Stimulated activated CD8-positive, alpha-beta memory T cell treated with anti-CD3 and anti-CD28 coated beads, Interleukin-4, amount 100 ng/mL, for 24 hours (primary cell): Measurements from ENCODE around the gene JAZF1.
"Not testable (repeated sequence)": the region's sequence is repeated elsewhere in the genome, so short reads cannot be mapped to it uniquely, and the experiment has no call there.

Experiments used
- DNase-seq: peaks from one replicate; pipeline ENCODE4 v3.0.0-alpha.2; 2020; ENCODE audit warnings: low read depth

JAZF1 gene

DNA sequence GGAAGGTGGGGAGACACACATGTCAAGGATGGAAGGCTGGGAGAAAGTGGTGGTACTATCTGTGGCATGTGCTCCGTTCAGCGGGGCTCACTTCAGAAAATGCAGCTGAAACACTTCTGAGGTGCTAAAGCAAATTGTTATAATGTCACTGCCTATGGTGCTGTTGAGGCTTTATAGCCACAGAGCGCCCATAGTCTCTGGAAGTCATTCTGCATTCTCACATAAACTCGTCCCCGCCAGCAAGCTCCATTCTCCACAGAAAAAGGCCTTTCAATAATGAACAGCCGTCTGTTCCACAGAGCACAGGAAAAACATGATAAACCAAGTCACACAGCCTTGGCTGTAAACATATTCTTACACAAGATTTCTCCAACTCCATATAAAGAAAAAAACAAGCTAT, 308.7 kb downstream of the JAZF1 start:
- DNase-seq = no peak

DNA sequence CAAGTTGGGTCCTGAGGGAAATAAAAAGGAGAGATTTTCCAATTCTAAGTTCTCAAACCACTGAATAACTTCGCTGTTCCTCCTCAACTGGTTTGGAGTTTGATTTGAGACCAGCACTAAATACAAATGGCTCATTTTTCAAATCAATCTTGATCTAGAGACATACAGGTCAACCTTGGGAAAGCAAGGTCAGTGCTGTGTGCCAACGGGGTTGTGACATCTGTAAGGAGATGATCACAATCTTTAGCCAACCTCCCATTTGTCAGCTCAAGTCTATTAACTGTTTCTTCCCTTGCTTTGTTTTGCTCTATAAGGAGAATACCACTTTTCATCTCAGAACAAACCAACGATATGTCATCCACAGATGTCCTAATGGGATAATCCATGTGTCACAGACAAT, 309.5 kb downstream of the JAZF1 start:
- no peak for DNase-seq

DNA sequence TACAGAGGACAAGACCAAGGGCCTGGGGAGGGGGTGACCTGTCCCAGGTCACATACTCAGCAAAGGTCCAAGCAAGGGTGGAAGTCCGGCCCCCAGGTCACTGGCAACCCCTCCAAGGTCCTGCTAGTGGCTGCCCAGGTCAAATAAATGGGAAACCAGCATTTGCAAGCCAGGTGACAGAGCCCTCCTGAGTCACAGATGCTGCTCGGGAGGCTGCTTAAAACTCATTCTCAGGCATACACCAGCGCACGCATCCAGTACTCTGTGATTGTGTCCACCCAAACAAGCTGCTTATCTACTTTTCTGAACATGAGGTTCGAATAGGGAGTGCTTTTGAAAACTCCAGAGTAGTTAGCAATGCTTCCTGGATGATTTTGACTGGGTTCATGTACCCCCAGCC, 310.0 kb downstream of the JAZF1 start:
- no peak for DNase-seq

DNA sequence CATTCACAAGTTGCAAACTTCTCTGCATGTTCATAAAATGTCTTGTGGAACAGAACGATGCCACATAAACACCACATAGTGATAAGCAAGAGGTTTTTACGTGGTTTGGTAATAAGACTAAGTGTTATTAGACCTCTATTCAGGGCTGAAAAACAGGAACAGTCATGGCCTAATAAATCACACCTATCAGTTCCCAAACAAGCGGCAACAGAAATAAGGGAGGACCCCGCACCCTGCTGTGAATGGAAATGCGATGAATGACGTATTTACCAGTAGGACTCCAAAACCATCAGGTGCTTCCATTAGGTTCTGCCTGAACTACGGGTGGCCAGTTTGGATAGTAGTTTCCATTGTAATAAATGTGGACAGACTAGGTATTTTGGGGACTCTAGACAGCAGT, 311.5 kb downstream of the JAZF1 start:
- no peak for DNase-seq

DNA sequence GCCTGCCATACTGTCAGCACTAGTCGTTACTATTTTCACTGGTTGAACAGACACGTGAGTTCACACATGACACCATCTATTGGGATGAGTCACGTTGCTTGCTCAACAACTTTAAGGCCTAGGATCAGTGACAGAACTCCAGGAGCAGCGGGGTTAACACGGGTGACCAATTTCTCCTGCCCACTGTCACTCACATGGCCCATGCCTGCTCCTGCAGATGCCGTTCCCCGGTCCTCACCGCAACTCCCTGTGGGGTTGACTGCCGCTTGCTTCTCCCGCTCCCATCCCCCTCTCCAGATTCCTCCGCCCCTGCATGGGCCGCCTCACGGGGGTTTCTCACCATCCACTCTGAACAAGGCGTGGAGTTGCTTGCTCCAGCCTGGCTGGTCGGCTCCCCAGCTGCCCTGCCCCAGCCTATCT, 312.5 kb downstream of the JAZF1 start:
- no peak for DNase-seq

DNA sequence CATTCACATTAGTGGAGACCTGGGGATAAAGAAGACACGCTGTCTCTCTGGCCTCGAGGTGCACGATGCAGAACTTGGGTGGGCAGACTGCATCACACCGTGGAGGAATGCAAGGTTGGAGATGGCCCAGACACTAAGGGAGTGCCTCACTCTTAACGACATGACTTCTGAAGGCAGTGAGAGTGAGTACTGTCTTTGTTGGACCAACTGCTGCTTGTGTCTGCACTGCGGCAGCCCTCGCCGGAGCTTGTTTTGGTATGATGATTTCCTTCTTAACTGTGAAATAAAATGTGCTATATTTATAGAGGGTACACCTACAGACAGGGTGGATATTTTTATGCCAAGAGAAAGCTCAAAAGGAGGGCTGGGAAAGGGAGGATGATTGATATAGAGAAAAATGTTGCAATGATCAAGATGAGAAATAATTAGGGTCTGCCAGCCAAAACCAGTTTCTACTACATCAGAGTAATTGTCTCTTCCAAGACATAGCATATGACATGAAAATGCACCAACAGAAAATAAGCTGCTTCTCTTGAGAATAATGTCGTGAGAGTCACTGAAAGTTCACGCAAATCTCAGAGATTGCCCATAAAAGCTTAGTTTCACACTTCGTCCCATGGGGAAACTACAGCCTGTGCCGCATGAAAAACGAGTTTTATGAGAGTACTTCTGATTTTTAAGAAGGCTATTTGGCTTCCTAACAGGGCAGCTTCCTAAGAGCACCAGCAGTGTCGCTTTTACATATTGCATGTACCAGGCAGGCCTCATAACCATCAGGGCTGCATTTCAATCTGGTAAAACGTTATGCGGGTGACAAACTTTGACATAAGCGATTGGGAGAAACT, 313.5 kb downstream of the JAZF1 start:
- no peak for DNase-seq

DNA sequence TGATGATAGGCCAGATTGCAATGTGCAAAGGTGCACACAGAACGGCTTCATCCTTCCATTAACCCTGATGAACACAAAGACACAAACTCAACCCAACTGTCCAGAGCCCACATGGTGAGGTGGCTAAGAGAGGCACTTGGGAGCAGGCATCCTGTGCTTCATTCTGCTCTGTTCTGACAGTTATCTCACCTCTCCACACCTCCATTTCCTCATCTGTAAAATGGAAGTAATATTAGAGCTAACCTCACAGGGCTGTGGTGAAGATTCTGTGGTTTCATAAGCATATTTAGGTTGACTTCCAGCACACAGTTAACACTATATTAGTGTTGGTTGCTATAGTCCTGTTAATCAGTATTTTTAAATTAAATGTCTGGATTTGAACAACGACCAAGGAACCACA, 314.3 kb downstream of the JAZF1 start:
- no peak for DNase-seq

DNA sequence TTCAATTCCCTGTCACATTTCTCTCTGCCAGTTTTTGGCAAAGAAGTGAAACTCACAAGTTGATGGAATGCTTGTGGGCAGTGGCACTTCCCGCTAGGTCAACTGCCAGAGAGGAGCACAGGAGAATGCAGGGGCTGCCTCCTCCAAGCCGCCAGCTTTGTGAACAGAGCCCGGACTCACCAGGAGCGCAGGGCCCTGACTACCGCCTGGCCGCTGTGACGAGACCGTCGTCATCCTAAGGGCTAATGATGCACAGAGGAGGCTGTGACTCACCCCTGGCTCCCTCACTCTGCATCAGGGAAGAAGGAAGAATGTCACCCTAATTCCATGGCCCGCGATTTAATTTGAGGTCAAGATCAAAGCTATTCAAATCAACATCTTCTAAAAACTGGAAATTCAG, 316.7 kb downstream of the JAZF1 start:
- no peak for DNase-seq

DNA sequence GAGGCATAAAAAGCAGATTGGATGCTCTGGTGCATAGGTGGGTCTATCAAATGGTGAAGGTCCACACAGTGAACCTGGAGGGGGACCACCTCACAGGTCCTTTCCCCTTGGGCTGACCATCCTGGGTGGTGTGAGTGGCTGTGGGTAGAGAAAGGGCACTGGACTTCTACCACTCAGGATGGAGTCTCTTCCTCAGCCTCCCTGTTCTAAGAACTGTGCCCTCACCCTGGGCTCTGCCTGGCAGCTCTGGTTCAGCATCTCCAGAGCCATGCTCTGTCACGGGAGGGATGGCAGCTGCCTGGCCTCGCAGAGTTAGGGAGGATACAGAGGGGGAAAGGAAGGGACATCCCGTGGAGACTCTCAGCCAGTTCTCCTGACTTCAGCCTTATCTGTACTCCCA, 318.8 kb downstream of the JAZF1 start:
- no peak for DNase-seq

DNA sequence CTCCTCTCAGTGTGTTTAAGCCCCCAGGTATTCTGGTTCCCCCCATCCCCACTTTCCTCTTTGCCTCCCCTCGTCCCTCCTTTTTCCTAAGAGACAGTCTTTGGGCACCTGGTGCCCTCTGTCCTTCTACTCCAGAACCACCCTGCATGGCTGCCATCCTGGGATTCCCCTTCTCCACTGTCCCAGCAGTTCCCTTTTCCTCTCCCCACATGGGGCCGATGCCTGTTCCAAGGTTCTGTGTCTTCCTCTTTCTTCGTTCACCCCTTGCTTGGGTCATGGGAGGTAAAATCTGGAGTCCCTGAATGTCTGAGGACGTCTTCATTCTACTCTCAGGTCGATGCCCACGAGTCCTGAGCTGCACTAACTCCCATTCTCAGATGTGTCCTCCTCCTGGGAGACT, 319.8 kb downstream of the JAZF1 start:
- DNase-seq = no peak

DNA sequence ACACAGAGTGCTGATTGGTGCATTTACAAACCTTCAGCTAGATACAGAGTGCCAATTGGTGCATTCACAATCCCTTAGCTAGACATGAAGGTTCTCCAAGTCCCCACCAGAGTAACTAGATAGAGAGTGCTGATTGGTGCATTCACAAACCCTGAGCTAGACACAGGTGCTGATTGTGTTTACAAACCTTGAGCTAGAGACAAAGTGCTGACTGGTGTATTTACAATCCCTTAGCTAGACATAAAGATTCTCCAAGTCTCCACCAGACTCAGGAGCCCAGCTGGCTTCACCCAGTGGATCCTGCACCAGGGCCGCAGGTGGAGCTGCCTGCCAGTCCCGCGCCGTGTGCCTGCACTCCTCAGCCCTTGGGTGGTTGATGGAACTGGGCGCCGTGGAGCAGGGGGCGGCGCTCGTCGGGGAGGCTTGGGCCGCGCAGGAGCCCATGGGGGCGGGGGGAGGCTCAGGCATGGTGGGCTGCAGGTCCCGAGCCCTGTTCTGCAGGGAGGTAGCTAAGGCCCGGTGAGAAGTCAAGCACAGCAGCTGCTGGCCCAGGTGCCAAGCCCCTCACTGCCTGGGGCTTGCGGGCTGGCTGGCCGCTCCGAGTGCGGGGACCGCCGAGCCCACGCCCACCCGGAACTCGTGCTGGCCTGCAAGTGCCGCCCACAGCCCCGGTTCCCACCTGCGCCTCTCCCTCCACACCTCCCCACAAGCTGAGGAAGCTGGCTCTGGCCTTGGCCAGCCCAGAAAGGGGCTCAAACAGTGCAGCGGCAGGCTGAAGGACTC, 323.7 kb downstream of the JAZF1 start:
- DNase-seq = not testable (repeated sequence)

DNA sequence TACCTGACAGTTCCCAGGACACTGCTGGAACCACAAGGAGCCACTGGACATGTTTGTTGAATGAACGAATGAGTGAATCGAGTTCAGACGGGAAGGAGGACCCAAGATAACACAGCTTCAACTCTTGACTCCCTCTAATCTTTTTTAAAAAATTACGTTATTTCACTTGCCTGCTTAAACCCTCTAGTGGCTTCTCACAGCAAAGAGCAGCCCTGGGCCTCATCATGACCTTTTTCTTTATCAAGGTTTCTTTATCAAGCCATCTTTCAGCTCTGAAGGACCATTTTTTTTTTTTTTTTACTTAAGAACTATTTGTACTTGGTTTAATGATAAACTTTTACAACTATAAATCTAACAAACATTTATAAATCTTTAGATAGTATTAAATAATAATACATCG, 330.1 kb downstream of the JAZF1 start:
- DNase-seq = no peak

DNA sequence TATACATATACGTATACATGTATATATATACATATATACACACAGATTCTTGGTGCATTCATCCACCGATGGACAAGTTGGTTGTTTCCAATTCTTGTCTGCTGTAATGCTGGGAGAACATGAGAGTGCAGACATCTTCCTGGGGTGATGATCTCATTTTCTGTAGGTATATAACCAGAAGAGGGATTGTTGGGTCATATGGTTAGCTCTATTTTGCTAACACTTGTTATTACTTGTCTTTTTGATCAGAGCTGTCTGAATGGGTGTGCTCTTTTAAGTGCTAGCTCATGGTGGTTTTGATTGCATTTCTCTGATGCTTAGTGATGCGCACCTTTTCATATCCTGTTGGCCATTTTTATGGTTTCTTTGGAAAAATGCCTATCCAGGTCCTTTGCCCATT, 334.2 kb downstream of the JAZF1 start:
- DNase-seq = no peak

DNA sequence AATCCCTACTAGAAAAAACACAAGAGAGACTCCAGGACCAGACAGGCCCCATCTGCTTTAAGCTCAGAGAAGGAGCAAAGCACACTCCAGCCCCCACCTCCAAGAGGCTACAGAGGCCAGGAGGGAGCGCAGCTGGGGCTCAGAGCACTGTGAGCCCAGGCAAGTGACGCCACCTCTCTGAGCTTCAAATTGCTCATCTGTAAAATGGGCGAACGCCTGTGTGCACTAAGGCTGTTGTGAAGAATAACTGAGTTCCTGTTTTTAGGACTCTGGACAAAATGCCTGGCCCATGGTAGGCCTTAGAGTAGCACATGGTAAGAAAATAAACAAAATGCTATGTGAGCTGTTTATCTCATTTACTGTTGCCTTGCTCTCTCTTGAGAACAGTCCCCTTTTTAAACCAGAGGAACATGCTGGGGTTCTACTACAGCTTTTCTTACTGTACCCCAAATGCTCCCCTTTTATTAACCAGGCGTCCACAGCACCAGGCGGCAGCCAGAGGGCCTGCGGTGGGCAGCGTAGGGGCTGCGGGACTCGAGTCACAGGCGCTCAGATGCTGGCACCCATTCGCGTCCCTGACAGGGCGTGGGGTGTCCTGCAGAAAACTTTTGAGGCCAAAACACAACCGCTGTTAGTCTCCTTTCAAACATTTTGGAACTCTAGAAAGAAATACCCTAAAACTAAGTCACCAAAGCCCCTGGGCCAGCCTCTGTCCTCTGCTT, 336.9 kb downstream of the JAZF1 start:
- no peak for DNase-seq

DNA sequence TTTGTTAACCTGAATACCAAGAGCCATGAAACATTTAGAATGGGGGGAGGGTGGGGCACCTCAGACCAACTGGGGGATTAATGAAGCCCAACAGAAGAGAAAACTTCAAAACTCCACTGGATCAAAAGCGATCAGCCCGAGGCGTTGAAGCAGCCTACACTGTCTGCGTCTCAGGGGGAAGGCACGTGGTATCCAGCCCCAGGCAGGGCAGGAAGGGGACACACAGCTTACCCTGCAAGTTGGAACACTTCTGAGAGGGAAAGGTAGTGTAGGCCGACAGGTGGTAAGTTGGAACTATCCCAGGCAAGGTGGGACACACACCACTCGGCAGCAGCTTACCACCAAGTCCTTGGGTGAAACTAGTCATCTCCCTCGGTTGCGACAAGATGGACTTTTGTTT, 337.7 kb downstream of the JAZF1 start:
- DNase-seq = no peak

DNA sequence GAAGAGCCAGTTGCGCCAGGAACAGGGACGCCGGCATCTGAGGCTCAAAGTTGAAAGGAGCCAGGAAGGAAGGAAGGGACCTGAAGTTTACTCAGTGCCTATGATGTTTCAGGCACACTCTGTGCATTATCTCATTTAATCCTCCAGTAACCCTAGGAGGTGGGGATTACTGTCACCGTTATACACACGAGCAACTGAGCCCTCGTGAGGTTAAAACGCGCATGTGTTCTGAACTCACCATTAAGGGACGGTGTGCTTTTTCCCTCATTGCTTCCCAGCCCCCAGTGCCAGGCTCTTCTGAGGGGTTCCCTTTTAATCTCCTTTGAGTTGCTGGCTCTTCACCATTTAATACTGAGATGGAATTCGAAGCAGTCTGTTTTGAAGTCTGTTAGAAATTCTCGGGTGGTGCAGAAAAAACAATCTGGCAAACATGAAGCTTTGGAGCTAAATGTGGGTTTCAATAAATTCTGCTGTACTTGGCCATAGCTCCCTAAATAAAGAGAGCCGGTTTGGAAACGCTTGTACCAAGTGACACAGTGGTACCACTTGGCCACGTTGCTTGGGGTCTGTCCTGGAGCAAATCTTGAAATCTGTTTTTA, 338.4 kb downstream of the JAZF1 start:
- DNase-seq = no peak

DNA sequence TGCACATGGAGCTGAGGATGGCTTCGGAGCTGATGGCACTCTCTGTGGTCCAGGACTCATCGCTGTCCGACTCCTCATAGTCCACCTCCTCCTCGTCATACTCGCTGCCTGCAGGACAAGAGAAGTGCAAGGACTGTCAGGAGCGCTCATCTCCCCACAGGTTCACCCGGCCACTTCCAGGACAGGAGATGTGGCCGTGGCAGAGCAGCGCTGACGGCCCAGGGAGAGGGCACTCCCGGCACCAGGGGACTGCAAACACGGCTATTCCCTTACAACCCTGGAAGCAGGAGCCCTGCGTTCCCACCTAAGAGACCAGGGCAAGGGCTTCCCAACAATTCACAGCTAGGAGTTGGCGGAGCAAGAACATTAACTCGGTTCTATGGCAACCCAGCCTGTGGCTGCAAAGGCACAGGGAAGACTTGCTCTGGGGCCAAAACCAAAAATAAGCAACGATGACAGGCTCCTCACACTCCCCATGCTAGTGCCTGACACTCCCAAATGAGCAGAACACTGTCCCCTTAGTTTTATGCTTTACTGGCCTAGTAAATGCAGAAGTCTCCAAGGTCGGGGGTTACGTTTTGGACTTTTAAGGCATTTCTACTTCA, 339.7 kb downstream of the JAZF1 start:
- DNase-seq = no peak

DNA sequence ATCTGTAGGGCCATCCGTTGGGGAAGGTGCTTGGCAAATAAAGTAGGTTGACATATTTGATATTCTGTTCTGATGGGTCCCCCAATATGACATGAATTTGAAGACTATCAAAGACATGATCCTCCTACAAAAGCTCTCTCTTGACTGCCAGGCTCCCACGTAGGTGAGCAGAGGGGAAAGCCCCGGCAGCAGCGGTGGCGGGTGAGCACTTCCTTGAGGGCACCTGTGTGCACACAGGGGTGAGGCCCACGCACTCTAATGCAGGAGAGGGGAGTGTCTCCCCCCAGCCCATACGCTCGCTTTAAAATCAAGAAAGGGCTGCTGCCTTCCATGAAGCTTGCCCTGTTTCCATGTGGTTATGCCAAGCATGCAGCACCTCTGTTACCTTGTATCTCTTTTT, 340.3 kb downstream of the JAZF1 start:
- no peak for DNase-seq

DNA sequence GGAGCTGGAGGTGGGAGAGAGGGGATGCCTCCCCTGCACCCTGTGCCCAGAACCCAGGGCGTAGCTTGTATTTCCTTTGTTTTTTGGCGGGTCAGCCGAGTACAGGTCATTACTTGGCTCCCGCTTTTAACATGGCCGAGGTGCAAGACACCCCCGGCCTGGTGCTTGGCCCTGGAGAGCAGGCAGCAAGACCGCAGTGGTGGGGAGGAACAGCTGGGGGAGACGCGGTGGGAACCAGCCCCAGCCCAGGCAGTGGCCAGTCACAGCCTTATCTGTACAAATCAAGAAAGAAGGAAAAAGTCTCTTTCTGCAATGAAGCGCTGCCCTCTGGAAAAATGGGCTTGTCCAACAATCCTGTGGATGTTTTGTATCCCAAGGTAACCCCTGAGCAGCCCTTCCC, 341.5 kb downstream of the JAZF1 start:
- no peak for DNase-seq

DNA sequence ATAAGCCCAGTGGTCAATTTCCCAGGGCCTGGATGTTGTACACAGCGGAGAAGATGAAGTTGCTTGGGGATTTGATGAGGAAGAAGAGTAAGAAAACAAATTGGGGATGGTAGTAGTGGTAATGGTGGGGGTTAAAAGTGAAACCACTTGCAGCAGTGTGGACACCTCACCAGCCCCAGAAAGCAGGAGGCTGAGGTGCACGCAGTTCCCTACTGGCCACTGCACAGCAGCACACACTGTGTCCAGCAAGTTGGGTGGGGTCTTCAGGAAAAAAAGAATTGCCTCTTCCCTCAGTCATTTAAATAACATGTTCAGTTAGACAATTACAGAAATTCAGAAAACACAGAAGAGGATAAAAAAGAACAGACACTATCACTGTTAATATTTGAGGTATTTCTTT, 344.1 kb downstream of the JAZF1 start:
- no peak for DNase-seq

DNA sequence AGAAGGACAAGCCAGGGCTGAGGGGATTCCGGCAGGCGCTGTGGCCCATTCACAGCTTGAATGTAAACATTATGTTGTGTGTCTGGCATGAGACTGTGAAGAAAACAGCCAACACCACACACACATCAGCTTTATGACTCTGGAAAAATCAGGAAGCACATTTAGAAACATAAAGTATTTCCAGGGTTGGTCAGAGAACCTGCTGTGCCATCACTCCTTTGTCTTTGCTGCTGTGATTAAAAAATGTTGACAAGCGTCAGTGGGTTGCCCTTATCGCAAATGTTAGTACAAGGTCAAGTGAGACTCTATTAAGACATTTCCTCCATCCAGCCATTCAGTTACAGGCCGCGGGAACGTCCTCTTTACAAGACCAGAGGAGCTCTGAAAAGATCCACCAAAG, 345.2 kb downstream of the JAZF1 start:
- DNase-seq = no peak
